GM18498 (cell line): Measurements from ENCODE around the gene RHEB.

Source experiments
- ATAC-seq: cut with Tn5 transposase; IDR thresholded peaks from one replicate; pipeline ENCODE4 v1.9.1; 2021; ENCODE audit warnings: mild to moderate bottlenecking, moderate library complexity; ENCODE audit not compliant: unreplicated experiment

RHEB gene

GRCh38 chr7:151423226-151423625 is 96.5 kb downstream of the RHEB start:
- no peak for ATAC-seq

DNA sequence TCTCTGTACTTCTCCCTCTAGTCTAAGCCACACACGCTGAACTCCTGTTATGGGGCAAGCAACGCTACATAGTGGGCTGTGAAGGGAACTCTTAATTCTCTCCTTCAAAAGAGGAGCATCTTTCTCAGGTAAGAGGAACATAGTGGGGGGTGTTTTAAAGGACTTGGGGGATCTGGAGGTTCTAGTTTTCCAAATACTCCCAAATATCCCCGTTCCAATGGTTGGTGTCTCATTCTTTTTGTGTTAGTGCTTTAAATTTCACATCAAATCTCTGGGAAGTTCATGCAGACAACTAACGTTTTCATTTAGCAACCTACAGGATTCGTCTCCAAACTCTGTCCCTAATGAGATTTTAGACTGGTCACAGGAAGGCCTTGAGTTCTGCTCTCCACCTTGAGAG is 97.5 kb downstream of the RHEB start:
- ATAC-seq, result no peak

DNA sequence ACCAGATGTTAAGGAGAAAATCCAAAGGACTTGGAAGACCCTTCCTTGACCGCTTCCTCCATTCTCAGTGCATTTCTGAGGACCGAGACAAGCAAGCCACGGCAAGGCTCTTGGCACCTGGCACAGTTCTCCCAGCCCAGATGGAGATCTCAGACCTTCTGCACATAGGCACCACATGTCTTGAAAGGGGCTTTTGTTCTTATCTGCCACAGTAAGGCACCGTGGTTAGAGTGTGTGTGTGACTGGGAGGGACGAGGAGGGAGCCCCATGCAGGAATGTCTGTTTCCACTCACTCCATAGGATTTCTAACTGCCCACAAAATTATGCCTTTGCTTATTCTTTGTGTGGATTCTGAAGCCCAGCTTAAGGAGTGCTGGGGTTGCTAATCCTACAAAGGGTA is 99.6 kb downstream of the RHEB start:
- ATAC-seq, result no peak

DNA sequence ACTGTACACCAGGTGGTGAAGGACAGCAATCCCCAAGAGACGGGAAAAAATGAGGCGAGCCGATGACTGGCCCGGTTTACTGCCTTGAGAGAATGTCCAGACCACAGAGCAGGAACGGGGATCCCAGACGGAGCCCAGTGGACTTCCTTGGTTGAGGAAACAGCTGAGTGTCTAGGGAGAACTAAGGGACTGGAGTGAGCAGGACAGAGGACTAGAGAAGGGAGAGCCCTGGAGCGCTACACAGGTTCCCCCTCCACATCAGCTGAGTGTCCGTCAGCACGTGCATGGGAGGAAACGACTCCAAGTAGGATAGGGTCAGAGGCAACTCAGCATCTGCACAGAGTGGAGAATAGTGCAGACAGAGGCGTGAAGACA is 102.8 kb downstream of the RHEB start:
- no peak for ATAC-seq

GRCh38 chr7:151416112-151416940 is 103.4 kb downstream of the RHEB start:
- no peak for ATAC-seq
